Smooth muscle cell (in vitro differentiated cells): Measurements from ENCODE around the gene HOXB7. TPM values are rescaled to one million over a fixed set of nuclear protein-coding genes. Genes with fewer than 3 reads are reported as not detected.

Experiments
- DNase-seq: peaks from one replicate; lab custom pipeline; 2025; ENCODE audit not compliant: unreplicated experiment; lab: John Stamatoyannopoulos, UW
- H2AFZ ChIP-seq: fragments of 200-600 bp; sonication (generic); 2 replicates; pipeline ENCODE4 v1.6.0; 2016; ENCODE audit warnings: antibody characterized with exemption, low read depth, mild to moderate bottlenecking
- H3F3A ChIP-seq: fragments of 200-600 bp; sonication (generic); 2 replicates; pipeline ENCODE4 v1.6.0; 2017; ENCODE audit warnings: antibody characterized with exemption, low read depth
- H3K27ac ChIP-seq: fragments of 200-600 bp; sonication (generic); 2 replicates; pipeline ENCODE4 v1.5.1; 2016; ENCODE audit warnings: low read depth, mild to moderate bottlenecking
- H3K27me3 ChIP-seq: fragments of 200-600 bp; sonication (generic); 2 replicates; pipeline ENCODE4 v1.6.1; 2016; ENCODE audit warnings: low read depth, mild to moderate bottlenecking
- H3K36me3 ChIP-seq: fragments of 200-600 bp; sonication (generic); 2 replicates; pipeline ENCODE4 v1.5.1; 2016; ENCODE audit warnings: low read depth
- H3K4me1 ChIP-seq: fragments of 200-600 bp; sonication (generic); 2 replicates; pipeline ENCODE4 v1.5.1; 2016; ENCODE audit warnings: low read depth
- H3K4me2 ChIP-seq: fragments of 200-600 bp; sonication (generic); 2 replicates; pipeline ENCODE4 v1.6.0; 2016; ENCODE audit warnings: mild to moderate bottlenecking
- H3K4me3 ChIP-seq: fragments of 200-600 bp; sonication (generic); 2 replicates; pipeline ENCODE4 v1.5.1; 2016; ENCODE audit warnings: mild to moderate bottlenecking
- H3K79me2 ChIP-seq: fragments of 200-600 bp; sonication (generic); 2 replicates; pipeline ENCODE4 v1.6.0; 2016; ENCODE audit warnings: low read depth, mild to moderate bottlenecking
- H3K9ac ChIP-seq: fragments of 200-600 bp; sonication (generic); 2 replicates; pipeline ENCODE4 v1.6.0; 2016; ENCODE audit warnings: low read depth
- H3K9me3 ChIP-seq: fragments of 200-600 bp; sonication (generic); replicated peaks from 2 replicates; pipeline ENCODE4 v1.5.1; 2016; ENCODE audit warnings: low read depth
- H4K20me1 ChIP-seq: fragments of 200-600 bp; sonication (generic); 2 replicates; pipeline ENCODE4 v1.6.0; 2016; ENCODE audit warnings: low read depth
- WGBS: methylation state at CpG from one replicate; pipeline ENCODE4 v1.1.7; 2016; ENCODE audit warnings: low lambda C conversion rate; 5-methylcytosine and 5-hydroxymethylcytosine counted together
- polyA plus RNA-seq: library from polyadenylated mRNA; unstranded; fragments of >200 nt; fragmentation: Nextera tagmentation; extraction: Ambion mirVana; gene quantifications from 2 replicates; pipeline ENCODE4 v1.2.1, GENCODE V29; 2016
- total RNA-seq: library from RNA; depleted of rRNA; stranded (reverse); fragments of >200 nt; gene quantifications from 2 replicates; pipeline ENCODE4 v1.2.3, GENCODE V29; 2014
- TF ChIP-seq, protein P1 (sequence below): fragments of 200-600 bp; sonication (generic); IDR thresholded peaks from 2 replicates; pipeline ENCODE4 v1.5.1; 2017; ENCODE audit warnings: borderline replicate concordance, mild to moderate bottlenecking, antibody characterized with exemption; ENCODE audit not compliant: insufficient read depth, poor library complexity, severe bottlenecking

HOXB7 gene
- total and polyA plus RNA-seq, 2 experiments from 2014 or later = 16.1 to 29.7 TPM

DNA sequence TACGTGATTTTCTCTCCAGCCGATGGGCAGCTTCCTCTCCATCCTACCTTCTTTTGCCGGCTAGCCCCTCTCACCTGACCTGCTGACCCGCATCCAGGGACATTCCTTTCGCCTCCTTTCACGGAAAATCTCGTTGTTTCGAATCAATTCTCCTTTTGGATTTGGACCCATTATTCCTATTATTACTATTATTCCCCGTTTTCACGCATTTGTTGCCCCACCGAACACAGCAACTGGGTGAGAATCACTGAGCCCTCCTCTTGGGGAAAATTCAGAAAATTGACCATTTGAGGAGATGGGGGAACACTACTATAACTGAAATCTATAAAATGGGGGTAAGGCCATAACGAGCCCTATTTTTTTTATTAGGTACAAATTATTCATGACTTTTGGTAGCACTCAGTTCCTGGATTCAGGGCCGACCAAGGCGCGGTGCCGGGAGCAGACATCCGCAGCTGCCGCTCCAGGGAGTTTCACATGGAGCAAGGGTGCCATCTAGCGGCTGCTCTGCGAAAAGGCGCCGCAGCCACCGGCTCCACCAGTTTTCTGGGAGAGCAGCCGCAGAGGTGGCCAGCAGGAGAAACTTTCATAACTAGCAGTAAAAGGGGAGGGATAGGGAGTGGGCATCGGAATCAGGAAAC lies 7.6 kb upstream of the HOXB7 start:
- DNase-seq = peak; percentile 76
- Histone ChIP-seq H3K27ac (peak overlapping the region; percentile 66), H3K9ac (peak overlapping the region; percentile 1), H3K4me1 (peaks cover 9% of the 10 kb centered on the region), H3K4me3 (peak overlapping the region; percentile 52), H3K79me2 (peaks cover 41% of the 10 kb centered on the region), H3K4me2 (peak overlapping the region; percentile 98), H3K9me3 (no peaks in the 10 kb centered on the region), H3F3A (peaks cover 8% of the 10 kb centered on the region), H3K36me3 (no peaks in the 10 kb centered on the region), H4K20me1 (peaks cover 63% of the 10 kb centered on the region), H2AFZ (no peak overlapping the region), H3K27me3 (peaks cover 93% of the 10 kb centered on the region)
- 7% methylated on average over 25 of the region's 25 CpGs for WGBS
- TF ChIP-seq, protein P1, sequence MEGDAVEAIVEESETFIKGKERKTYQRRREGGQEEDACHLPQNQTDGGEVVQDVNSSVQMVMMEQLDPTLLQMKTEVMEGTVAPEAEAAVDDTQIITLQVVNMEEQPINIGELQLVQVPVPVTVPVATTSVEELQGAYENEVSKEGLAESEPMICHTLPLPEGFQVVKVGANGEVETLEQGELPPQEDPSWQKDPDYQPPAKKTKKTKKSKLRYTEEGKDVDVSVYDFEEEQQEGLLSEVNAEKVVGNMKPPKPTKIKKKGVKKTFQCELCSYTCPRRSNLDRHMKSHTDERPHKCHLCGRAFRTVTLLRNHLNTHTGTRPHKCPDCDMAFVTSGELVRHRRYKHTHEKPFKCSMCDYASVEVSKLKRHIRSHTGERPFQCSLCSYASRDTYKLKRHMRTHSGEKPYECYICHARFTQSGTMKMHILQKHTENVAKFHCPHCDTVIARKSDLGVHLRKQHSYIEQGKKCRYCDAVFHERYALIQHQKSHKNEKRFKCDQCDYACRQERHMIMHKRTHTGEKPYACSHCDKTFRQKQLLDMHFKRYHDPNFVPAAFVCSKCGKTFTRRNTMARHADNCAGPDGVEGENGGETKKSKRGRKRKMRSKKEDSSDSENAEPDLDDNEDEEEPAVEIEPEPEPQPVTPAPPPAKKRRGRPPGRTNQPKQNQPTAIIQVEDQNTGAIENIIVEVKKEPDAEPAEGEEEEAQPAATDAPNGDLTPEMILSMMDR = peak; percentile 99

DNA sequence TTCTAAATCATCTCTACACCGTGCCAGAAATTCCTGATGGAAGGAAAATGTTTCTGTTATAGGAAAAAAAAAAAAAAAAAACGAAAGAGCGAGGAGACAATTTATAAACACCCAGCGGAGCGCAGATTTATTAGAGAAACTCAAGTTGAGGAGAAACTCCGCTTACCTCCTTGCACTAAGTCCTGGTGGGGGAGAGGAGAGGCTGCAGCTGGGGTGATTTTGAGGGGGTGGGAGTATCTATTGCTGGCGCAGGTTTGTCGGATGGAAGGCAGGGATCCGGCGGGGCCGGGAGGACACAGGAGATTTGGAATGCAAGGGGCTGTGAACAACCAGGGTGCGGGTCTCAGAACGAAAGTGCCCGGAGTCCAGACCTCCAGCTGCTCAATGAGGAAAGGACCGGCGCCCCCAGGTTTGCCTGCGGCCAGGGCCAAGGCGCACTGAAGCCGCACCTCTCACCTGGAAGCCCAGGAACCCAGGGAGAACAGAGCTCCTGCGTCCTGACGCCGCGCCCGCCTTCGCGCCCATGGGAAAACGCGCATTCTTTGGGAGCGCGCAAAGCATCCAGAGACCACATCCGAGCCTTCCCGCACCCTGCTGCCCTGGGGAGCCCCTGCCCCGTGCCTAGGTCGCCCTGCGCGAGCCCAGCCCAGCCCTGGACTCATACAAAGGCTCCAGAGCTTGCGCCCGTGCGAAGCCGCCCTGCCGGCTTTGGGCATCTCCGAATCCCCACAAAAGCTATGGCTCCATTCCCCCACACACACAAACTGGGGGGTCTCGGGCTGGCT lies 6.8 kb upstream of the HOXB7 start:
- Histone ChIP-seq H3K79me2 (peaks cover 41% of the 10 kb centered on the region), H3F3A (peaks cover 8% of the 10 kb centered on the region), H3K4me1 (peaks cover 9% of the 10 kb centered on the region), H3K27ac (no peak overlapping the region), H2AFZ (no peak overlapping the region), H3K9me3 (no peaks in the 10 kb centered on the region), H3K4me3 (peak overlapping the region; percentile 39), H4K20me1 (peaks cover 56% of the 10 kb centered on the region), H3K27me3 (peaks cover 86% of the 10 kb centered on the region), H3K36me3 (no peaks in the 10 kb centered on the region), H3K4me2 (peak overlapping the region; percentile 98), H3K9ac (no peak overlapping the region)
- DNase-seq = no peak
- 7% methylated on average over 42 of the region's 43 CpGs for WGBS
- TF ChIP-seq, protein P1 = no peak

DNA sequence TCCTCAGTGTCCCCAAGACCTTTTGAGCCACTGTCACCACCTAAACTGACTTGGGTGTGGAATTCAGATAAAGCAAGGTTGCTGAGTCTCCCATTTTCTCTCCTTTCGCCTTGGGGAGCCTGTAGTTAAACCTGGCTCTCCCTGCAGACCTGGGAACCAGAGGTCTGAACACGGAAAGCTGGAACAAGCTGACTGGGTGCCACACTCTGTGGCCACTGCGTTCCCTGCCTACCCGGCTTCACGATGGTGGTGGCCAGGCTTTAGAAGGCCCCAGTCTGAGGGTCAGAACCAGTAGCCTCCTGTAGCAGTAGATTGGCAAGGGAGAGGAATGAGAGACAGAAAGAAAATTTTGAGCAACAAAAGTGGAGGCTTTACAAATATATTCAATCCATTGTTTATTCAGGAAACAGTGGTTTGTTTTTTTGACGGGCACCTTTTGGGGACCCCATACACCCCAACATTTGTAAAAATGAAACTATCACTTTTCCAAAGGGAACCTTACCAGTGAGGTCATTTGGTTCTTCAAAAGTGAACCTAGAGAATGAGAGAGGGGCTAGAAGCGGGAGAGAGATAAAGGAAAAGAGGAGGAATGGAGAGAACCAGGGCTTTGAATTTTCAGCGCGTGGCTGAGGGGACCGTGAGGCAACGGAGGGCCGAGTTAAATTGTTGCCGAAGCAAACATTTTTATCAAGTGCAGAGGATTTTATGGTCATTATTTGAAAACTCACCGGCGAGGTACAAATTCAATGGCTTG lies 6.1 kb upstream of the HOXB7 start:
- DNase-seq = no peak
- peak overlapping the region; percentile 98 for H3K4me2 ChIP-seq
- TF ChIP-seq, protein P1 = no peak
- 29% methylated on average over 15 of the region's 15 CpGs for WGBS
- H3K27me3 ChIP-seq = peaks cover 79% of the 10 kb centered on the region
- peaks cover 14% of the 10 kb centered on the region for H3K4me1 ChIP-seq
- no peak overlapping the region for H3K27ac ChIP-seq
- H3K9ac ChIP-seq = no peak overlapping the region
- H4K20me1 ChIP-seq = peaks cover 48% of the 10 kb centered on the region
- no peaks in the 10 kb centered on the region for H3K9me3 ChIP-seq
- peaks cover 45% of the 10 kb centered on the region for H3K79me2 ChIP-seq
- no peak overlapping the region for H2AFZ ChIP-seq
- peak overlapping the region; percentile 39 for H3K4me3 ChIP-seq
- H3K36me3 ChIP-seq = no peaks in the 10 kb centered on the region
- H3F3A ChIP-seq = peaks cover 8% of the 10 kb centered on the region
